Activated T-helper 9 cell treated with anti-CD3 and anti-CD28 coated beads, Interleukin-2, amount 50 U/mL, for 16 hours (primary cell): Measurements from ENCODE around the gene CYSTM1.
"Not testable (repeated sequence)": the region's sequence is repeated elsewhere in the genome, so short reads cannot be mapped to it uniquely, and the experiment has no call there.

Experiments used
- DNase-seq: peaks from one replicate; pipeline ENCODE4 v3.0.0-alpha.2; 2020; ENCODE audit warnings: low read depth

Gene CYSTM1

DNA sequence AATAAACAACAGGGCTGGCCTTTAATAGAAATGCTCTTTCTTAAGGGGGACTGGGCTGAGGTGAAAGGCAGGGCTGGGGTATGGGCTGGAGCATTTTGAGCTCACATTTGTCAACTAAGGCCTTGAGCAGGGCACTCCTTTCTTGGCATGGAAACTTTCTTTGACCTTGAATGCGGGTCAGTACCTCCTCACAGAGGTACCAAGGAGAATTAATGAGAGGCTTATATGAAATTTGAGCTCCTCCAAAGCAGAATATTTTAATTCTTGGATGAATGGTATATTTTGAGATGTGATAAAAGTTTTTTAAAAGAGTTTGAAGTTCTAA is 3.1 kb downstream of the CYSTM1 start:
- no peak for DNase-seq

DNA sequence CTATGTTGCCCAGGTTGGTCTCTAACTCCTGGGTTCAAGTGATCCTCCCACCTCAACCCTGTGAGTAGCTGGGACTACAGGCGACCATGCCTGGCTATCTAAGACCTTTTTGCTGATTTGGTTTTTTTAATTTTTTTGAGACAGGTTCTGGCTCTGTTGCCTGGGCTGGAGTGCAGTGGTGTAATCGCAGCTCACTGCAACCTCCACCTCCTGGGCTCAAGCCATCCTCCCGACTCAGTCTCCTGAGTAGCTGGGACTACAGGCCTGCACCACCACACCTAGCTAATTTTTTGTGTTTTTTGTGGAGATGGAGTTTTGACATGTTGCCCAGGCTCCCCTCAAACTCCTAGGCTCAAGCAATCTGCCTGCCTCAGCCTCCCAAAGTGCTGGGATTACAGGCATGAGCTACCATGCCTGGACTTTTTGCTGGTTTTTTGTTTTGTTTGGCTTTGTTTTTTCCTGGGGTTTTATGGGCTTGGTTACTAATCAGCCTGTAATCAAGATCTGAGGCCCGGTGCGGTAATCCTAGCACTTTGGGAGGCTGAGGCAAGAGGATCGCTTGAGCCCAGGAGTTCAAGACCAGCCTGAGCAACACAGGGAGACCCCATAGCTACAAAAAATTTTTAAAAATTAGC is 3.6 kb downstream of the CYSTM1 start:
- DNase-seq = no peak

DNA sequence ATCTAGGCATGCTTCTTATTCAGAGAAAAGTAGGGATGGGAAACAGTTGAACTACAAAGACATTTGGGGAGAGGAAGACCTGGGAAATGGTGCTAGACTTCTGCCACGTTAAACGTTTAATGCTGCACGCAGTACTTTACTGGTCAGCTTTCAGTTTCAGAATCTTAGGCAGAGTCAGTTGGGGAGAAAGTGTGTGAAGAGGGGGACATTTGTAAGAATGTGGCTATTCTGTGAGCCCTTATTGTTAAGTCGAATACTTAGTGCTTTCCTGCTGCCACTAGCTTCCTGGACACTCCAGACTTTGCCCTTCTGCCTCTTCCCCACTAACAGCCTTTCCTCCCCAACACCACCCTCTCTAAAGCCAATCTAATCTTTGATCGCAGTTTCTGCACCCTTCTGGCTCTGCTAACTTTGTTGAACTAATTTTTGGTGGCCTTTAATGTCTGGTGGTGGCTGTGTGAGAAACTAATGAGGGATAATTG is 6.1 kb downstream of the CYSTM1 start:
- DNase-seq = no peak

DNA sequence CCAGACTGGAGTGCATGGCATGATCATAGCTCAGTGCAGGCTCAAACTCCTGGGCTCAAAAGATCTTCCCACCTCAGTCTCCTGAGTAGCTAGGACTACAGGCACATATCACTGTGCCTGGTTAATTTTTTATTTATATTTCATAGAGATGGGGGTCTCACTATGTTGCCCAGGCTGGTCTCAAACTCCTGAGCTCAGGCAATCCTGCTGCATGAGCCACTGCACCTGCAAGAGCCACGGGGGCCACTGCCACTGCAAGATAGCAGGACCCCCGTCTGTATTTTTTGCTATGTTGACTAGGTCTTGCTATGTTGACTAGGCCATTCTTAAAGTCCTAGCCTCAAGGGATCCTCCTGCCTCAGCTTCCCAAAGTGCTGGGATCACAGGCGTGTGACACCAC is 6.5 kb downstream of the CYSTM1 start:
- DNase-seq = no peak

DNA sequence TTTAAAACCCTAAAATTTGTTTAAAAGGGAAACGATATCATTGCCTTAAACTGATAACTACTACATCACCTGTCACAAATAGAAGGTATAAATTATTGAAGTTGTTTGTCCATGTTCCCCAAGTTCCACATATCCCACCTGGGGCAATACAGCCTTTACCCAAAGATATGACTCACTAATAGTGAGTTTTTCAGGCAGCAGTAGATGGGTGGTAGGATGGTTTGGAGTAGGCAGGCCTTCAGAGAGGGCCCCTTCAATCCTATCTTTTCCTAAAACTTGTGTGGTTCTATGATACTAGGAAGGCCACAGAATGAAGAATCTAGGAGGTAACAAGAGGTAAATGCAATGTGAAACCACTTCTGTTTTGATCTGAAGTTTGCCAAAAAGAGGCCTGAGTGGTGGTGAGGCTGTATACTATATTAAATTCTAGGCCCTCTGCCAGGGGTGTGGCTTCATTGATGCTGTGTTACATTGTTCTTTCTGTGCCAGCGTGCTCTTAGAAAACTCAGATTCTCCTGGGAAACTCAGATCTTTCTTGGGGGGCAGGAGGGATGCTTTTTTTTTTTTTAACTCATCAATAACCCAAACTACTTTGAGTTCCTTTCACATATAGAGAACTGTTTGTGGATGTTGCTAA is 7.2 kb downstream of the CYSTM1 start:
- no peak for DNase-seq

DNA sequence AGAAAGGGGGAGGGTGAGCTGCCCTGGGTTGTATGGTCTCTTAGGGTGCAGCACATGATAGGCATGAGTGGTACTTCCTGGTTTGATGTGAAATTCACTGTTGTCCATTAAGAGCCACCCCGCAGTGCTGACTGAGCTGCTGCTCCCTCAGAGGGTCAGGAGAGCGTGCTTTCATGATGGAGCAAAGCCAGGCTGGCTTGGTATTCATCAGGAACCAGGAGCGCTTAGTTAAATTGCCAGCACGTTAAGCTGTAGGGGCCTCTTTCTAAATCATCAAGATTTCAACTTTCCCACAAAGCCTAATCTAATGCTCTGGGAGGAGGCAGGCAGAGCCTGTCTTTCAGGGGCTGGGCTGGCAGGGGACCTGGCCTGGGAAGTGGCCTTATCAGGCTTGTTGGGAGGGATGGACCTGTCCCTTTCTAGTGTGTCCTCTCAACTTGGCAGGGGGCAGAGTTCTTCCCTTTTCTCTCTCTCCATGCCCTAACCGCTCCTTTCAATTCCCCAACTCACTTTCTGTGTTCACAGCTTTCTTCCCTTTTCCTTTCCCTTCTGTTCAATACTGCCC is 7.9 kb downstream of the CYSTM1 start:
- DNase-seq = no peak

DNA sequence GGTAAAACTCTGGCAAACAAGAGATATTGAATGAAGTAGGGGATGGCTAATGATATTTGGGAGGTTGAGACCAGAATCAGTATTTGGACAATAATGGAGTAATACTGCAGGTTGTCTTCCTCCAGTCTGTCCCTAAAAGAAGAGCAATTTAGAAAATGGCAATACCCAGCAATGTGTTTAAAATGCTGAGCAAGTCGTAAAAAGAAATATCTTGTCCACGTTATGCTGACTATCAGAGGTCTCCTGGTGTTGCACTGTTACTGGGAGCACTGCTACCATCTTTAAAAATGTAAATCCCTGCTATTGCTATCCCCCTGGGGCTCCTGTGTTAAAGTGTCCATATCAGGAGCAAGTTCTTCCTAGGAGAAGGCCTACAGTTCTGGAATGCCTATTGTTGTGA is 10.4 kb downstream of the CYSTM1 start:
- no peak for DNase-seq

DNA sequence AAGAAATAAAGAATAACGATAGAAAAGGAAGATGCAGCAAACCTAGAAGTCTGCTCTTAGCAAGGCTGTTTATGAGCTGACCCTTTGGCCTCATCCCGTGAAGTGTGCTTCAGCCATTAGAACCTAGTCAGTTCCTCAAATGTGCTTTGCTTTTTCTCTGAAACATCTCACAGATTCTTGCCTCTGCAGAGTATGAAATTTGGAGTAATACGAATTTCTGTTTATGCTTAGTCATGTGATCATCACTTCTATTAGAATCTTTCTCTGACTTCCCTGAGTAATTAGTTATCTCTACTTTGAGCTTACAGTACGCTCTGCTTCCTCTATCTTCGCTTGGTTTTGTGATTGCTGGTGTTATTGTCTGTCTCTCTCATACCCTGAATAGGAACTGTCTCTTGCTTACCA is 11.3 kb downstream of the CYSTM1 start:
- DNase-seq = no peak

DNA sequence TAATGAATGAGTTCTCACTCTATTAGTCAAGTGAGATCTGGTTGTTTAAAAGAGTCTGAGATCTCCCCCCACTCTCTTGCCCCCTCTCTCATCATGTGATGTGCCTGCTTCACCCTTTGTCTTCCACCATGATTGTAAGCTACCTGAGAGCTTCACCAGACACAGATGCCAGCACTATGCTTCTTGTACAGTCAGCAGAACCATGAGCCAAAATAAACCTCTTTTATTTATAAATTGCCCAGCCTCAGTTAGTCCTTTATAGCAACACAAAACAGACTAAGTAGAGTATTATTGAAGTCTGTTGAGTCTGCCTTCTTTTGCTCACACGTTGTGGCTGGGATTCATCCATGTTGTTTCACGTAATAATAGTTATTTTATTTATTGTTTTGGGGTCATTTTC is 14.3 kb downstream of the CYSTM1 start:
- DNase-seq = no peak

DNA sequence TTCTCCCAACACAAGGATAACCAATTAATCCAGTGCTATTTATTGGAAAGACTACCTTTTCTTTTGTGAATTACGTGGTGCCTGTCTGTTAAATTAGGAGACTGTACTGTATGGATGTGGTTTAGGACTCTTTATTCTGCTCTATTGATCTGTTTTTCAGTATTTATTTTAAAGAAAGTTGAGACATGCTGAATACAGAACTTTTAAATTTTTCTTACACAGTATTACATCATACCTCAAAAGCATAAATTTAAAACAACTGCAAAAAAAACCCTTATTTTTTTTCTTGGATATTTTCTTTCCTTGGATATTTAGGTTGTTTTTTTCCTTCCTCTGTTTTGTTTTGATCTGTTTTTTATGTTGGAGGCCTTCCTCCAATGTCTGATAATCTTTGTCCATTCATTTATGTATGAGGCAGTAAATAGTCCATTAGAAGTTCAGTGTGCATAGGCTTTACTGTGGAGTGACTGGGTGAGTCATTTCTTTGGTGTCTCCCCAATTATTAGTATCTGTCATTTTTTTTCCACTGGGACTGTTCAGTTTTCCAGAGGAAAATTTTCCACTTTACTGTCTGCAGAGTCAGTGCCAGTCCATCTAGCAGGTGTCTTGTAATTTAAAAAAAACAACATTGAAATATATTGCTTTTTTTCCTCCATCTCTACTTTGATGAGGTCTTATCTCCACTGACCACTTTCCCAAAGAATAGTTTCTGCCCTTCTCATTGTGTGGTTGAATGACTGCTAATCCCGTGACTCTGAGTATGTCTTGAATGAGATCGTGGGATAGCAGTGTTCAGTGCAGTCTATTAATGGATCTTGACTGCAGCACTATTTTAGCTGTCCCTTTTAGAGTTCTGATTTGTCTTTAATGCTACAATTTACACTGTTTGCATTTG is 15.2 kb downstream of the CYSTM1 start:
- DNase-seq = no peak

DNA sequence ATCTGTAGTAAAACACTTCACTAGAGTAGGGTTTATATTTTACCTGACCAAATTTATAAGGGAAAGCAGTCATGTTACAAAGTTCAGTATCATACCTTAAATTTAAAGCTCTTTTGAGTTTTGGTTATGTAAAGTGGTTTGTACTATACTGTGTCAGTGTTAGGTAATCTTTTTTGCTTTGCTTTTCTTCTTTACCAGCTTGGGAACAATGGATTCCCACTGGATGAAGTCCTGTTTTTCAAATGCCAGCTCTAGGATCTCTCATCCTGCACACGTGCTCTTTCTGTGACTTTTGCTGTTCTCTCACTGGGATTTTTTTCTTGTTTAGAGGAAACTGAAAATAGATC is 15.9 kb downstream of the CYSTM1 start:
- no peak for DNase-seq

DNA sequence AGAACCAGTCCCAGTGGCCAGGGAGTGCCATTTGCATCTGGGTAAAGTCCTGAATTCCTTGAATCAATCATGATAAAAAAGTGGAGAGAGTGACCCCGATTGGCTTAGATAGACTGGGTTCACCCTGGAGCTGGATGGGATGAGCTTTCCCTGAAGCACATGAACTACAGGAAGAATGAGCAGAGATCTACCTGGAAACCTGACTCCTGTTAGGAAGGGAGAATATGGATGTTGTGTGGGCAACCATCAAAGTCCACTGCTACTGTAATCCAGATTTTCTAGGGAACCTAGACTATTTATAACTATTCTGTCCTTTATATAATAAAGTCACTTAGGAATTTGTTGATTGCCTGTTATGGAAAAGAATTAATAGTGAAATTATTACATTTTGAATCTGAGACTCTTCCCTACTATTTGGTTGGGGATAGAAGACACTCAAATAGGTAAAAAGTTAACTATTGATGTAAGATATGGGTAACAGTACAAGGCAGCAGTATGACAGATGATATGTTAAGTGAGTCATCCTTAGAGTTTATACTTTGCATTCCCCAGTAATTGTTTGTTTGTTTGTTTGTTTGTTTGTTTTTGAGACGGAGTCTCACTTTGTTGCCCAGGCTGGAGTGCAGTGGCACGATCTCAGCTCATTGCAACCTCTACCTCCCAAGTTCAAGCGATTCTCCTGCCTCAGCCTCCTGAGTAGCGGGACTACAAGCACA is 17.9 kb downstream of the CYSTM1 start:
- DNase-seq = no peak

DNA sequence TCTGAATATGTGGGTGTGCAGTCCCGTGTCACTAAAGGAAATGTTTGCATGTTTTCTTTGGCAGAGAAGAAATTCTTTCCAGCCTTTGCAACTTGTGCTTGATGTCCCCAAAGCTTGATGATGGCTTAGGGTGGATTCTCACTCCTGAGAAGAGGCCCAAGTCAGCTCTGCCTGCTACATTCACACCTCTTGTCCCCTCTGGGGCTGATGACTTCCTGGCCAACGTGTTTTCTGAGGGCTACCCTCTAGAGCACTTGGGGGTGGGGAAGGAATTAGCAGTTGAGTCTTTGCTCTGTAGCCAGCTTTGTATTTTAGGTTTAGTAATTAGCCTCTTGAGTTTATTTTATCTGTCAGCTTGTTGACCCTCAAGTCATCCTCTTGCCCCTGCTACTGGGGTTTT is 19.7 kb downstream of the CYSTM1 start:
- no peak for DNase-seq

DNA sequence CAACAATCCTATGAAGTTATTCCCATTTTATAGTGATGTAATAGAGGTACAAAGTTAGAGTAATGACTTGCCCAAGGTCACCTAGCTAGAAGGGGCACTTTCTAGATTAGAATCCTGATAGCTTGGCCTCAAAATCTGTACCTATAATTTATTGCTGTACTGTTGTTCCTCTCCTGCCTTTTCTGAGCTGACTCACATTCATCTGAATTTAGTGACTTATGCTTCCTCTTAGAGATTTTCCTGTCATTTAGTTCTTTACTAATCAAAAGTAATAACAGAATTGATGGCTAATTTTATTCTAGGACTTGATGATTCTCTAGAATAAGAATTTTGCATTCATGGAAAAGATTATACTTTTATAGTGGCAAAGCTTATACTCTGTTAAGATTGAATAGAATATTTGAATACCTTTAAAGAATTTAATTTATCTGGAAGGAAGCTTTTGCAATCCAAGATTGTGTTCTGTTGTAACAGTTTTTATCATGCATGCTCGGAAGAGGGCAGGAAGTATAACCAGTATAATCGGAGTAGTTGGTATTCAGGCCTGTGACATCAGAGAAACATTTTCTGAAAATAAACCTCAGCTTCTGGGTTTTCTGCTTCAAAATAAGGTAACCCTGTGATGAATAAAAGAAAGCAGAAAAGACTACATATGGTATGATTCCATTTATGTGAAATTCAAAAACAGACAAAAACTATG is 21.3 kb downstream of the CYSTM1 start:
- no peak for DNase-seq

DNA sequence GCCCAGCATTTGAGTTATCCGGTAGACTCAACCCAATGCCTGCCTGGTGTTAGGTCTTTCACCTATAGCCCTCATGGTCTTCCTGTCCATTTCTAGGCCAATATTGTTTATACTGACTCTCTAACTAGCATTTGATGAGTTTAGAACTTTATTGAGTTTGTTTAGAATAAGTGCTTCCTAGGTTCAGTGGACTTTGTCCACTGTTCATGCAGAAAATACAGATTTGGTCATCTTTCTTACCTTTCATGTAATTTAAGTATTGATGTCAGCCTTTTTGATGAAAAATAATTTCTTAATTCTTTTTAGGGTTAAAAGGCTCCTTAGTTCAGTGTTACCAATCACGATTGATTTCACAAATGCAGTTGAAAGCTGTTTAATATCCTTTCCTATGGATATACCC is 22.0 kb downstream of the CYSTM1 start:
- no peak for DNase-seq

DNA sequence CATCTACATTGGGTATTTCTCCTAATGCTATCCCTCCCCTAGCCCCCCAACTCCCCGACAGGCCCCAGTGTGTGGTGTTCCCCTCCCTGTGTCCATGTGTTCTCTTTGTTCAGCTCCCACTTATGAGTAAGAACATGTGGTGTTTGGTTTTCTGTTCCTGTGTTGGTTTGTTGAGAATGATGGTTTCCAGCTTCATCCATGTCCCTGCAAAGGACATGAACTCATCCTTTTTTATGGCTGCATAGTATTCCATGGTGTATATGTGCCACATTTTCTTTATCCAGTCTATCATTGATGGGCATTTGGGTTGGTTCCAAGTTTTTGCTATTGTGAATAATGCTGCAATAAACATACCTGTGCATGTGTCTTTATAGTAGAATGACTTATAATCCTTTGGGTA is 23.9 kb downstream of the CYSTM1 start:
- DNase-seq = not testable (repeated sequence)

DNA sequence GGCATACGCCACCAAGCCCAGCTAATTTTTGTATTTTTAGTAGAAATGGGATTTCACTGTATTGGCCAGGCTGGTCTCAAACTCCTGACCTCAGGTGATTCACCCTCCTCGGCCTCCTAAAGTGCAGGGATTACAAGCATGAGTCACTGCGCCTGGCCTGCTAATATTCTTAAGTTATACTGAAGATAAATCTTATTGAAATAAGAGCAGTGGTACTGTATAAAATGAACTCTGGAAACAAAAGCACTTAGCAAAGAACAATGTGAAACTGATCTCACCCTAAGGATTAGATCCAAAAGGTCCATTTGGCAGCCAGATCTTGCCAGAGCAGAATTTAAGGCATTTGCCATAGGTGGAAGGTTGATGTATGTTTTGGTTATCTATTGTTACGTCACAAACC is 27.1 kb downstream of the CYSTM1 start:
- no peak for DNase-seq

DNA sequence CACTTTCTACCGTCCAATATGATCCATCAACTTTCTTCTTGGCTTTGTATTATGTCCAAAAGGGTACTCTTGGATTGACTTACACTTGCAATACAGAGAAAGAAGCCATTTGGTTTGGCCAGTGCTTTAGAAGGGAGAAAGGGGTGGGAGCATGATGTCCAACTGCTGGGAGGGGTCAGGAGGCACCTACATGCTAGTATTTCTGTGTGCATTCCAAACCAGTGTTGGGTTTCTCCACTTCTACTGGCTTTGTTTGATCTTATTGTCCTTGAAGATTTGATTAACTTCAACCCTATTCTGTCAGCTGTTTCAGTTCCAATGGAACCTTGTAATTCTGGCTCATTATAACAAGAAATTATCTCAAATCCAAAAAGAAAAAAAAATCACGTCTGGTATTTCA is 27.6 kb downstream of the CYSTM1 start:
- no peak for DNase-seq

DNA sequence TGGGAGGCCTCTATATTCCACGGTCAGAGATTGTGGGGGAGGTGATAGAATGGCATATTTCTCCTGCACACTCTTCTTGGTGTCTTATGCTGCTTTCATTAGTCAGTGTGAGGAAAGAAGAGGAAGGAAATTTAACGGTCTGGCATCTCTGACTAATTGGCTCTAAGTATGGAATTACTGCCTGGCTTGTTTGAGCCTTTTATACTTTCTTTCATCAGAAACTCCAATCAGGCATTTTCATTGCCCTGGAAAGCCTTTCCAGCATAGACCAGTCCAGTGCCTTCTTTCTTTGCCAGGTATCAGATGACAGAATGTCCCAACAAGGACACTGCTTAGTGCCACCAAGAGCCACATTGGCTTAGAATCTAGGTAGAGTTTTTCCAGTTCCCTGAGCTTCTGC is 30.2 kb downstream of the CYSTM1 start:
- DNase-seq = no peak

DNA sequence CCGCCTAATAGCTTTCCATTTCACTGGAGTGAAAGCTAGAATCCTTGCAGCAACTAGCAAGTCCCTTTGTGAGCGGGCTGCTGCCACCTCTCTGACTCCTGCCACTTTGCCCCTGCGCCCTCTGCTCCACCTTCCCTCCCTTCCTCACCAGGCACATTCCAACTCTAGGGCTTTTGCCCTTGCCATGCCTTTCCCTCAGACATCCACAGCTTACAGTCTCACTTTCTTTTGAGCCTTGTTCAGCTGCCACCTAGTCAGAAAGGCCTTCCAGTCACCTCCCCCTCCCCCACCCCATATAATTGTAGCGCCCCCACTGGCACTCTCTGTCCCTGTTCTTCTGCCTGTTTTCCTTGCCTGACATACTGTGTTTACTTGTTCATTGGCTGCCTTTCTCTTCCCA is 31.0 kb downstream of the CYSTM1 start:
- DNase-seq = no peak

DNA sequence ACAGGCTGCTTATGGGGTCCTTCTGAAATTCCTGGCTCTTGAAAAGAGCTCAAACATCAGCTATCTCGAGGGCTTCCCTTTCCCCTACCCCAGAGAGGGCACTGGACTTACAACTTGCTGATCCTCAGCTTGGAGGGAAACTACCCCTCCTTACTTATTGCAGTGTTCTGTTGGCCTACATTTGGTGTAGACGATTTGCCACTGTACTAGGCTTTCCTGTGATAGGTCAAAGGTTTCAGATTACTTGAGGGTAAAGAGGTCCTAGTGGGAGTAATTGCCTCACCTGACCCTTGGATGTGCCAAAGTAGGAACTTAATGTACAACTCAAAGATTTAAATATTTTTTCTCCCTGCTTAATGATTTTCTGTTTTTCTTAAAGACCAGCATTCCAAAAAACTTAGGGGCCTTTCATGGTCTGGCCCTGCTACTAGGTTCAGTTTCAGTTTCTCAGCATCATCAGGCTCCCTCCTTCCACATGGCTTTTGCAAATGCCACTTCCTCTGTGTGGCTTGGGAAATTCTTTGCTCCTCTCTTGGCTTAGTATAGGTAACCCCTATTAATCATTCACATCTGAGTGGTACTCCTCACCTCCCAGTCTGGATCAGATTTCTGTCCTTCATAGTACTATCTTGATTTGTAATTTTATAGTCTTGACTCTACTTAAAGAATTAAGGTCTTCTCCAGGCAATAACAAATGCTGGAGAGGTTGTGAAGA is 32.4 kb downstream of the CYSTM1 start:
- DNase-seq = no peak
